GM23248 (cell line): ENCODE results near the gene CEACAM16. TPM values are rescaled to one million over a fixed set of nuclear protein-coding genes. Genes with fewer than 3 reads are reported as not detected.

Source experiments
- DNase-seq: peaks from one replicate; pipeline ENCODE4 v3.0.0-alpha.2; 2015
- H2AFZ ChIP-seq: fragments of 200-600 bp; sonication (generic); 2 replicates; pipeline ENCODE4 v1.6.1; 2016; ENCODE audit warnings: antibody characterized with exemption
- H3F3A ChIP-seq: fragments of 200-600 bp; sonication (generic); 2 replicates; pipeline ENCODE4 v1.6.1; 2016; ENCODE audit warnings: mild to moderate bottlenecking, antibody characterized with exemption, mixed run types; ENCODE audit not compliant: insufficient read depth
- H3K27ac ChIP-seq: fragments of 200-600 bp; sonication (generic); 2 replicates; pipeline ENCODE4 v1.5.1; 2016; ENCODE audit warnings: mild to moderate bottlenecking
- H3K27me3 ChIP-seq: fragments of 200-600 bp; sonication (generic); replicated peaks from 2 replicates; pipeline ENCODE4 v1.6.1; 2016; ENCODE audit warnings: mild to moderate bottlenecking; ENCODE audit not compliant: insufficient read depth
- H3K36me3 ChIP-seq: fragments of 200-600 bp; sonication (generic); 2 replicates; pipeline ENCODE4 v1.6.1; 2016; ENCODE audit warnings: low read depth, mild to moderate bottlenecking
- H3K4me1 ChIP-seq: fragments of 200-600 bp; sonication (generic); 2 replicates; pipeline ENCODE4 v1.6.1; 2016; ENCODE audit warnings: mild to moderate bottlenecking; ENCODE audit not compliant: insufficient read depth
- H3K4me2 ChIP-seq: fragments of 200-600 bp; sonication (generic); one replicate; pipeline ENCODE4 v1.6.1; 2016; ENCODE audit warnings: mild to moderate bottlenecking; ENCODE audit not compliant: unreplicated experiment
- H3K4me3 ChIP-seq: fragments of 200-600 bp; sonication (generic); 2 replicates; pipeline ENCODE4 v1.5.1; 2016; ENCODE audit warnings: mild to moderate bottlenecking
- H3K79me2 ChIP-seq: fragments of 200-600 bp; sonication (generic); 2 replicates; pipeline ENCODE4 v1.6.1; 2016; ENCODE audit warnings: mild to moderate bottlenecking; ENCODE audit not compliant: insufficient read depth
- H3K9ac ChIP-seq: fragments of 200-600 bp; sonication (generic); 2 replicates; pipeline ENCODE4 v1.6.1; 2016; ENCODE audit warnings: mild to moderate bottlenecking
- H3K9me2 ChIP-seq: fragments of 200-600 bp; sonication (generic); 2 replicates; pipeline ENCODE4 v1.6.1; 2016; ENCODE audit warnings: mixed run types, mild to moderate bottlenecking, moderate library complexity; ENCODE audit not compliant: insufficient read depth
- H3K9me3 ChIP-seq: fragments of 200-600 bp; sonication (generic); one replicate; pipeline ENCODE4 v1.6.1; 2017; ENCODE audit warnings: low read depth
- H4K20me1 ChIP-seq: fragments of 200-600 bp; sonication (generic); 2 replicates; pipeline ENCODE4 v1.6.0; 2016; ENCODE audit not compliant: insufficient read depth
- EZH2 ChIP-seq: fragments of 200-600 bp; sonication (generic); IDR thresholded peaks from 2 replicates; pipeline ENCODE4 v1.6.1; 2018; ENCODE audit warnings: antibody characterized with exemption, mild to moderate bottlenecking; ENCODE audit not compliant: insufficient read depth, poor library complexity, severe bottlenecking
- EZH2phosphoT487 ChIP-seq: fragments of 200-600 bp; sonication (generic); IDR thresholded peaks from 2 replicates; pipeline ENCODE4 v1.6.1; 2018; ENCODE audit warnings: antibody characterized with exemption, moderate library complexity, mild to moderate bottlenecking, low read depth; ENCODE audit not compliant: insufficient read depth
- WGBS, 2 experiments: methylation state at CpG; one replicate each; pipeline ENCODE4 v1.1.6; 2015 to 2017; ENCODE audit warnings: low lambda C conversion rate in 2 of 2, low coverage in 1 of 2; ENCODE audit errors: missing lambda C conversion rate in 2 of 2; 5-methylcytosine and 5-hydroxymethylcytosine counted together
- in situ Hi-C: fragments of 300-500 bp; cut with MboI; formaldehyde crosslinking; loops from 2 replicates; pipeline ENCODE4 v1.15.0; 2020
- polyA plus RNA-seq: library from polyadenylated mRNA; unstranded; fragments of >200 nt; fragmentation: Nextera tagmentation; extraction: Ambion mirVana; gene quantifications from 2 replicates; pipeline ENCODE4 v1.2.1, GENCODE V29; 2016
- total RNA-seq: library from RNA; depleted of rRNA; stranded (reverse); fragments of >200 nt; shearing (Covaris generic); gene quantifications from 2 replicates; pipeline ENCODE4 v1.2.3, GENCODE V29; 2014

The CEACAM16 gene
- total and polyA plus RNA-seq, 2 experiments from 2014 or later: not detected

DNA sequence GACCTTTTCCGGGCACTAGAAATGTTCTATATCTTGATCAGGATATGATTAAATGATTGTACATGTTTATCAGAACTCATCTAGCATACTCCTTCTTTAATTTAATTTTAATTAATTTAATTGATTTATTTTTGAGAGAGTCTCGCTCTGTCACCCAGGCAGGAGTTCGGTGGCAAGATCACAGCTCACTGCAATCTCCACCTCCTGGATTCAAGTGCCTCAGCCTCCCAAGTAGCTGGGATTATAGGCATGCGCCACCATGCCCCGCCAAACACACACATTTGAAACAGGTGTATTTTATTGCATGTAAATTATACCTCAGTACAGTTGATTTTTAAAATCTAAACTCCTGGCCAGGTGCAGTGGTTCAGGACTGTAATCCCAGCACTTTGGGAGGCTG, 32.1 kb downstream of the CEACAM16 start:
- Histone ChIP-seq H3K36me3 (no peaks in the 10 kb centered on the region), H3K27ac (no peak overlapping the region), H2AFZ (no peak overlapping the region), H3K4me2 (no peak overlapping the region), H3K9me3 (no peaks in the 10 kb centered on the region), H3K27me3 (no peaks in the 10 kb centered on the region), H3K4me1 (peaks cover 10% of the 10 kb centered on the region; the same call in 1 of the 2 replicates), H3F3A (0 out of 2 replicates have a peak, but pooled peaks cover 2% of the 10 kb centered on the region), H4K20me1 (no peaks in the 10 kb centered on the region), H3K79me2 (no peaks in the 10 kb centered on the region), H3K9me2 (no peaks in the 10 kb centered on the region), H3K4me3 (no peak overlapping the region), H3K9ac (no peak overlapping the region)
- DNase-seq: no peak
- TF ChIP-seq EZH2 (no peak), EZH2phosphoT487 (no peak)
- in situ Hi-C loops: no loop called here
- WGBS, 2 experiments: 91 to 94% methylated on average over 5 of the region's 5 CpGs

GRCh38 chr19:44731622-44732021, 32.7 kb downstream of the CEACAM16 start:
- no peaks in the 10 kb centered on the region for H3K36me3 ChIP-seq

GRCh38 chr19:44732235-44733014, 33.5 kb downstream of the CEACAM16 start:
- H3K36me3 ChIP-seq: no peaks in the 10 kb centered on the region
- H3K79me2 ChIP-seq: no peaks in the 10 kb centered on the region
- TF ChIP-seq EZH2phosphoT487: no peak
- TF ChIP-seq EZH2: no peak
- DNase-seq: no peak
- H4K20me1 ChIP-seq: no peaks in the 10 kb centered on the region
- no peak overlapping the region for H3K4me3 ChIP-seq
- in situ Hi-C loops: no loop called here
- H3K27me3 ChIP-seq: no peaks in the 10 kb centered on the region
- H3K9ac ChIP-seq: no peak overlapping the region
- no peak overlapping the region for H3K4me2 ChIP-seq
- H3K4me1 ChIP-seq: peaks cover 22% of the 10 kb centered on the region
- H3K9me3 ChIP-seq: no peaks in the 10 kb centered on the region
- no peak overlapping the region for H3K27ac ChIP-seq
- H3K9me2 ChIP-seq: no peaks in the 10 kb centered on the region
- H2AFZ ChIP-seq: no peak overlapping the region
- WGBS, 2 experiments: 82 to 85% methylated on average over 11 of the region's 11 CpGs
- H3F3A ChIP-seq: peaks cover 11% of the 10 kb centered on the region

More at GRCh38 chr19:44731622-44732021, 32.7 kb downstream of the CEACAM16 start:
- H3K9me3 ChIP-seq: no peaks in the 10 kb centered on the region
- H3K4me1 ChIP-seq: peaks cover 15% of the 10 kb centered on the region; the same call in 1 of the 2 replicates
- no peak overlapping the region for H3K27ac ChIP-seq
- 72 to 74% methylated on average over 3 to 5 of the region's 5 CpGs for WGBS, 2 experiments
- H3K79me2 ChIP-seq: no peaks in the 10 kb centered on the region
- no peak overlapping the region for H3K4me2 ChIP-seq
- no peak overlapping the region for H3K9ac ChIP-seq
- no peak for DNase-seq
- no peak for TF ChIP-seq EZH2phosphoT487
- TF ChIP-seq EZH2: no peak
- no peaks in the 10 kb centered on the region for H3K9me2 ChIP-seq
- 0 out of 2 replicates have a peak, but pooled peaks cover 6% of the 10 kb centered on the region for H3F3A ChIP-seq
- no peak overlapping the region for H3K4me3 ChIP-seq
- in situ Hi-C loops: no loop called here
- no peaks in the 10 kb centered on the region for H3K27me3 ChIP-seq
- no peak overlapping the region for H2AFZ ChIP-seq
- no peaks in the 10 kb centered on the region for H4K20me1 ChIP-seq

DNA sequence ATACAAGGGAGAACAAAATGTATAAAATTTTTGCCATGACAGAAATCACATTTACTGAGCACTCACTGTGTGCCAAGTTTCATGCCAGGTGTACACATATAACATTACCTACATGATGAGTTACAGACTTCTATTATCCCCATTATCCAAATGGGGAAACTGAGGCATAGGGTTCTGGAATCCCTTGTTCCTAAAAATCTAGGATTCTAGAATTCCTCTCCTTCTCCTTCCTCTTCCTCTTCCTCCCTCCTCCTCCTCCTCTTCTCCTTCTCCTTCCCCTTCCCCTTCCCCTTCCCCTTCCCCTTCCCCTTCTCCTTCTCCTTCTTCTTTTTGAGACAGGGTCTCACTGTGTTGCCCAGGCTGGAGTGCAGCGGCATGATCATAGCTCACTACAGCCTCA, 35.4 kb downstream of the CEACAM16 start:
- H3K4me2 ChIP-seq: no peak overlapping the region
- no peaks in the 10 kb centered on the region for H3K79me2 ChIP-seq
- H4K20me1 ChIP-seq: no peaks in the 10 kb centered on the region
- DNase-seq: no peak
- in situ Hi-C loops: no loop called here
- H2AFZ ChIP-seq: no peak overlapping the region
- no peak overlapping the region for H3K27ac ChIP-seq
- no peaks in the 10 kb centered on the region for H3K9me3 ChIP-seq
- no peak overlapping the region for H3K4me3 ChIP-seq
- H3K9ac ChIP-seq: no peak overlapping the region
- no peak for TF ChIP-seq EZH2
- no peak for TF ChIP-seq EZH2phosphoT487
- H3K27me3 ChIP-seq: no peaks in the 10 kb centered on the region
- H3K36me3 ChIP-seq: no peaks in the 10 kb centered on the region
- no peaks in the 10 kb centered on the region for H3K9me2 ChIP-seq
- H3K4me1 ChIP-seq: peaks cover 42% of the 10 kb centered on the region
- 33% methylated on average over 1 of the region's 1 CpG for WGBS, 2 experiments
- H3F3A ChIP-seq: peaks cover 22% of the 10 kb centered on the region
